NCI-H1105 (cell line): ENCODE results near the gene CCDC85A.

Source experiments
- DNase-seq: peaks from one replicate; lab custom pipeline; 2025; lab: John Stamatoyannopoulos, UW

CCDC85A gene

DNA sequence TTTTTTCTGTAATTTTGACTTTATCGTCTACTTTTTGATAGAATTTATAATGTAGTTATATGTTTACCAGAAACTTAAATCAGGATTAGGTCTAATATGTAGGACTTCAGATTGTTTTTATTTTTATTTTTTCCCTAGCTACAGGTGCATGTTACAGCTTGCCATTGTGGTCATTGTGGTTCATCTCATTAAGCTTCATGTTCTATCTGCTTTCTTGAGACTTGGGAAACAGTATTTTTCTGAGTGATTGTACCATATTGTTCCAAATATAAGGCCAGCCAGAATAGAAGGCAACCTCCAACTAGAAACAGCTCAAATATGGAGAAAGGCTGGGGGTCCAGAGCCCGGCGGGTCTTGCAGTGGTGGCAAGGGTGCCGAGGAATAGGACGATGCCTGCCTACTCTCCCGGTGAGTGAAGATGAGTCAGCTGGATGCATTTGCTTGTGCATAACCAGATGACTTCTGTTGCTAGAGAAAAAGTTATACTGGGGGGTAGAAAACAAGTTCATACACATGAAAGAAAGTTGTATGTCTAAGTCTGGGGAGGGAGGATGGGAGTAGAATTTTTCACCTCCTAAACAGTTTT lies 188.4 kb downstream of the CCDC85A start:
- no peak for DNase-seq

DNA sequence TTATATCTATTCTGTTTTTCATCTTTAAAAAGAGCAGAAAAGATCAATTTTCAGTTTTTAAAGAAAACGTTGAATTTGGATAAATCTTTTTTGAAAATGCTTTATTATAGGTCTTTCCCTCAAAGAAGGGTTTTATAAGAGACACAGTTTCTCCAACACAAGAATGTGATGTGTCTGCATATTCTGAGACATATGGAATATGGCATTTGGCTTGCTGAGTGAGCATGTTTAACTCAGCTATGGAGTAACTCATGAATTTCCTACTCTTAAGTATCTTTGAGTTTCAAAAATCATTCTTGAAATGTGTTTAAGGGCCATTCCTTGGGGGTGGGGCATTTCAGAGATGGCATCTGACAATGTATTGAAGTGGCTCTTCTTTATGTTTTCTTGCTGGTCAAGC lies 191.5 kb downstream of the CCDC85A start:
- no peak for DNase-seq

DNA sequence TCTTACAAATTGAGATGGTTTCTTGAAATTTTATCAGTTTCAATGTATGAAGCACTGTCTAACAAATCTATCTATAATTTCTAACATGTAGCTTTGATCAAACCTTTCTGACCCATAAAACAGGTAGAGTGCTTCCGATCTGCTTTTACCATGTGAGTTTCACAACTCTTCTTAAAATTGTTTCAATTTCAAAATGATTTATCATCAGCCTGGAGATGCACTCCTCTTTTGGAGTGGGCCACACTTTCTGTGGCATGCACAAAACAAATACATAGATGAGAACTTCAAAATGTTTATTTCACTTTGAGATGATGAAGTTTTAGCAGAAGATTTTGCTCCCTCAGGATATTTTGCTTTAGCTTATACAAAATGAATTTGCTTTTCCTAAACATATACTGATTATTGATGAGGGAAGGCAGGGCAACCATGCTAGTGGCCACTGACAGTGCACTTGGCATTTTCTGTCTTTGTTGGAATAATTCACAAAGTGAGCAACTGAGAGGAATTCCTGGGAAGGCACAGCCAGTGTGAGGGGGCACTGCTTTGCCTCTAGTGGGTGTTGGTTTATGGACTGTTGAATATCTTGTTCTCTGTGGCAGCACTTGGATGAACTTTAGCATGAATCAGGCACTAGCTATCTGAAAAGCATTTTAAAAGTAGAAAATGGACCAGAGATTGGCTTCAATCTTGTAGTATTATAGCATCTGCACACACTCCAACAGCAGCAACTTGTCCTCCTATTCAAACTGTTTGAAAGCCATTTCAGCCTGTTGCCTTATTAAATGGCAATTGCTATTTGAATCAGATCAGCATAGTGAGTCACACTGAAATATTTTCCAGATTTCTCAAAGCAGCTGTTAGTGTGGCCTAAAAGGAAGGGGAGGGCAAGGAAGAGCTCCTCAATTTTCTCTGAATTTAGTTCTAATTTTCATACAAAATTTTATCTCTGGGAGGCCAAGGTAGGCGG lies 193.2 kb downstream of the CCDC85A start:
- no peak for DNase-seq

DNA sequence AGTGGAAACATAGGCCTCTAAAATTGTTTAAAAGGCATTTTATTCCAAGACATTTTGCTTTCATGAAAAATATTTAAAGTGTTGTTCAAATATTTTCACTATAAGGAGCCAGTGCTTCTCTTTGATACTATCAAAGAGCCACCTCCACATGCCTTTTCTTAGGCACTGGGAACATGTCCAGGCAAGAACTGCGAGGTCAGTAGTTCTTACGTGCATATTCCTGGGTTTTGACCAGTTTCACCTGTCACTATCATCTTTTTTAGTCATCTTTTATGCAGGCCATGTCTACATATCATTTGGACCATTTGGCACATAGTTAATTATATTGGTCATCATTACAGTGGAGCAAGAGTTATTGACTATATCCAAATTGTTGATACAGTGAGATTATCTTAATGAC lies 195.3 kb downstream of the CCDC85A start:
- DNase-seq = no peak

DNA sequence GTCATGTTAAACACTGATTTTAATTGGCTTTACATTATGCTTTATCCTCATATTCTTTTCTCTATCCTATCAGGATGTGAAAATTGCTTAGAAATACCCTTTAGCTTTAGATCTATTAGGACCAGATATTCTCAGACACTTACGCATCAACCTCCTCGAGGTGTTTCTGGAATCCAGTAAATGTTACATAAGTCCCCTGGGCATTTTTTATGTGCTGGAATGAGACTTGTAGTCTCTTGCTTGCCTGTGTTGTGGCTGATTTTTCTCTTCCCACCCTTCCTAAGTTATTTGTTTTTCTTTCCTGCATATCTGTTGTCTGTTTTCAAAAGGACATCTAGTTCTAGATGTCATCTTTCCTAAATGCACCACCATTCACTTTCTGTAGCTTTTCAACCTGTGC lies 197.1 kb downstream of the CCDC85A start:
- DNase-seq = no peak

DNA sequence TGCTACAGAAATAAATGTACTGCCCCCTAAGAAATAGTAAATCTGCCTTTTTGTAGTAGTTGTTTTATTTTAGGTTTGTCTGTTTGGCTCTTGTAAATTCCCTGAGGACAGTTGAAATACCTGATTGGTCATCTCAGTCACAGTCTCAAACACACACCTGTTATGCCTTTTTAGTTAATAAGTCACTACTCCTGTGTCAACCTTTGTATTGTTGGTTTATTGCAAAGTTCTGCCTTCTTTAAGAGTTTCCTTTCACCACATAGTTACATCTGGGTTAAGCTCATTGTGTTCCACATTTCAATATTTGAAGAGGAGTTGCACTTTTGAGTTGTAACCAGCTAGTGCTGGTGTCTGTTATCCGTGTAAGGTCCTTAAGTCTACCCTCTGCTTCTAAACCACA lies 198.7 kb downstream of the CCDC85A start:
- no peak for DNase-seq

DNA sequence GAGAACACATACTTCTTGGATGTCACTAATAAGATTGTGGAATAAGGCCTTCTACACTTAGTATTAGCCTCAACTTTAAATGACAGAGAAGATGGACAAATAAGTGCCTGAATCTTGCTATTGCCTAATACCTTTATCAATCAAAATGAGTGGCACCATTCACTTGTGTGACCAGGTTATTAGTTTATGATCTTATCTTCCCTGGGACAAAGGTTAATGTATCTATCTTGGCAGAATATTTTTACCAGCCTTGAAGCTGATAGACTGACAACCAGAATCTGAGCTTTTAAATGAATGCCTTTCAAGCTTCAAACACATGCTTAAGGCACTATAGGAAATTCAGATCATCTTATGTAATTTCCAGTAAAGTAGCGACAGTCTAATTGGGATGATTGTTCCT lies 202.9 kb downstream of the CCDC85A start:
- DNase-seq = no peak

DNA sequence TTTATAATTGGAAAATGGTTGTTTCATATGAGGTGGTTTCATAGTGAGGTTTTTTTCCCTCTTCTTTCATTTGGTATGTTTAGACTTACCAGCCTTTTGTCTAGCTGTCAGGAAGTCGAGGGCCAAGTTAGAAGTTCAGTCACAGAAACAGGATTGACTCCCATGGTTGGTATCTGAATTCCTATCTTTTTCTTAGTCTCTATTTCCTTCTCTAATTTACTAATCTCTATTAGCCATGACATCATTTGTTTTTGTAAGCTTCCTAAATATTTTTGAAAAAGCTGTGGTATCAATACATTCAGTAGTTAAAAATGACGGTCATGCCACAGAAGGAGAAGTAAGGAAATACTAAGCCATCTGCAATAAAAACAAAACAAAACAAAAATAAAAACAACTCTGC lies 206.9 kb downstream of the CCDC85A start:
- no peak for DNase-seq

DNA sequence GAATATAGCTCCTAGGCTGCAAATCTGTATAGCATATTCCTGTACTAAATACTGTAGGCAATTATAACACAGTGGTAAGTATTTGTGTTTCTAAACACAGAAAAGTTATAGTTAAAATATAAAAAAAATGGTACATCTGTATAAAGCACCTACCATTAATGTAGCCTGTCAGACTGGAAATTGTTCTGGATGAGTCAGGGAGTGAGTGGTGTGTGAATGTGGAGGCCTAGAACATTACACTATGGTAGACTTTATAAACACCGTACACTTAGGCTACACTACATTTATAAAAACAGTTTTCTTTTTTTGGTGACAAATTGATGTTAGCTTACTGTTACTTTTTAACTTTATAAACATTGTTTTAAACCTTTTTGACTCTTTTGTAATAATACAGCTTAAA lies 226.3 kb downstream of the CCDC85A start:
- DNase-seq = no peak

DNA sequence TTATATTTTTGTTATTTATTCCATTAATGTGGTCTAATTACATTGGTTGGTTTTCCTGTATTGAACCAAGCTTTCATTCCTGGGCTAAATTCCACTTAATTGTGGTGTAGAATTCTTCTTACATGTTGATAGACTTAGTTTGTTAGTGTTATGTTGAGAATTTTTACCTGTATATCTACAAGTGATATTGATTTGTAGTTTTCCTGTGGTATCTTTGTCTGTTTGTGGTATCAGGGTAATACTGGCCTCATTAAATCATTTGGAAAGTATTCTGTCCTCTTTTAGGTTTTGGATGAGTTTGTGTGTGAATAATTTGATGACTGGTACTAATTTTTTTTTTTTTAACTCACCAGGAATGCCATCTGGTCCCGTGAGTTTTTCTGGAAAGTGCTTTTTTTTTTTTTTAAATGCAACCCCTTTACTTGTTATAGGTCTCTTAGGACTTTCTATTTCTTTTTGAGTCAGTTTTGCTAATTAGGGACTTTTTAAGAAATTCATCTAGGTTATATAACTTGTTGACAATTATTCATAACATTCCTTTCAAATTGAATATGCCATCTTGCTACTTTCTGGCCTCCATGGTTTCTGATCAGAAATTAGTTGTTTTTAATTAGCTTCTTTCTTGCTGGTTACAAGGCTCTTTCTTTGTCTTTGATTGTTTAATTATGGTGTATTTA lies 232.8 kb downstream of the CCDC85A start:
- no peak for DNase-seq
